ENCODE data around the gene LAMTOR4.
"Not testable (repeated sequence)": the region's sequence is repeated elsewhere in the genome, so short reads cannot be mapped to it uniquely, and the experiment has no call there.

Gene LAMTOR4

GRCh38 chr7:100173806-100174495 is 25.2 kb downstream of the LAMTOR4 start:
- no peak for DNase-seq

GRCh38 chr7:100174582-100174981 is 25.9 kb downstream of the LAMTOR4 start:
- no peak for DNase-seq

GRCh38 chr7:100175296-100175935 is 26.7 kb downstream of the LAMTOR4 start:
- no peak for DNase-seq

GRCh38 chr7:100176096-100177044 is 27.7 kb downstream of the LAMTOR4 start:
- no peak for DNase-seq

- DNase-seq: peak; percentile 98
These were observed 28.6 kb downstream of the LAMTOR4 start, which contains the start of the genes GPC2 and STAG3 for GRCh38 chr7:100177045-100178001. TSS of gene GPC2 (minus strand) at chr7:100177381. CDS start at chr7:100177199, 182 bp downstream. TSS of gene STAG3 (plus strand) at chr7:100177918. CDS start at chr7:100180557, 2,639 bp downstream.

- DNase-seq: not testable (repeated sequence)
These were observed 31.4 kb downstream of the LAMTOR4 start for GRCh38 chr7:100180084-100180483.

GRCh38 chr7:100182616-100183015 is 33.9 kb downstream of the LAMTOR4 start:
- not testable (repeated sequence) for DNase-seq

GRCh38 chr7:100183090-100183489 is 34.4 kb downstream of the LAMTOR4 start:
- not testable (repeated sequence) for DNase-seq

GRCh38 chr7:100185726-100186125 is 37.0 kb downstream of the LAMTOR4 start:
- no peak for DNase-seq

- no peak for DNase-seq
These were observed 40.3 kb downstream of the LAMTOR4 start for GRCh38 chr7:100189061-100189460.

GRCh38 chr7:100190048-100190711 is 41.5 kb downstream of the LAMTOR4 start:
- no peak for DNase-seq

GRCh38 chr7:100191775-100192174 is 43.1 kb downstream of the LAMTOR4 start:
- no peak for DNase-seq

- not testable (repeated sequence) for DNase-seq
These were observed 43.7 kb downstream of the LAMTOR4 start for GRCh38 chr7:100192281-100192862.

- no peak for DNase-seq
These were observed 44.3 kb downstream of the LAMTOR4 start for GRCh38 chr7:100192969-100193368.

GRCh38 chr7:100195222-100195621 is 46.5 kb downstream of the LAMTOR4 start:
- DNase-seq: no peak

GRCh38 chr7:100195901-100196322 is 47.2 kb downstream of the LAMTOR4 start:
- not testable (repeated sequence) for DNase-seq

- no peak for DNase-seq
These were observed 49.5 kb downstream of the LAMTOR4 start for GRCh38 chr7:100198266-100198665.

- no peak for DNase-seq
These were observed 52.0 kb downstream of the LAMTOR4 start for GRCh38 chr7:100200693-100201092.

Data from activated effector memory CD4-positive, alpha-beta T cell treated with anti-CD3 and anti-CD28 coated beads, Interleukin-2, amount 50 U/mL, for 16 hours (primary cell).